GM12891 (cell line): ENCODE data around the gene SERBP1.

Experiments used
- PAX5 ChIP-seq: IDR thresholded peaks from 2 replicates; pipeline ENCODE4 v1.6.1; 2011; ENCODE audit warnings: low read length, moderate library complexity, mild to moderate bottlenecking; ENCODE audit not compliant: insufficient read depth, severe bottlenecking
- POLR2A ChIP-seq: IDR thresholded peaks from 2 replicates; pipeline ENCODE4 v1.6.1; 2011; ENCODE audit warnings: low read depth, low read length, control low read depth
- POLR2AphosphoS5 ChIP-seq: IDR thresholded peaks from 2 replicates; pipeline ENCODE4 v1.6.1; 2011; ENCODE audit warnings: low read depth, low read length, control low read depth
- TAF1 ChIP-seq: IDR thresholded peaks from 2 replicates; pipeline ENCODE4 v1.6.1; 2011; ENCODE audit warnings: low read depth, low read length, control low read depth

DNA sequence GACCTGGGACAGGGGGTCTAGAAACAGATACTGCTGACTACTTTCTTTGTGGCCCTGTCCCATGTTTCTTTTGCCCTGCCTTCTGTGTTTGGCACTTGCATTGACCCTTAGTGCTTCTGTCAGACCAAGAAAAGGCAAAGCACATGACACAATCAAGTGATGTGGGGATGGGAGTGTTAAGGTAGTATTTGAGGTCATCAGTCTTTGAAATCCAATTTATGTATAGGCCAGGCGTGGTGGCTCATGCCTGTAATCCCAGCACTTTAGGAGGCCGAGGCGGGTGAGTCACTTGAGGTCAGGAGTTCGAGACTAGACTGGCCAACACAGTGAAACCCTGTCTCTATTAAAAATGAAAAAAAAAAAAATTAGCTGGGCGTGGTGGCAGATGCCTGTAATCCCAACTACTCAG lies 26.0 kb downstream of the SERBP1 start:
- TF ChIP-seq POLR2AphosphoS5 (no peak), TAF1 (no peak), POLR2A (no peak), PAX5 (no peak)
